GM06990 (cell line): ENCODE results near the gene CT45A6.
"Not testable (repeated sequence)": the region's sequence is repeated elsewhere in the genome, so short reads cannot be mapped to it uniquely, and the experiment has no call there.

Source experiments
- DNase-seq: peaks from one replicate; pipeline ENCODE4 v3.0.0-alpha.2; 2011; ENCODE audit not compliant: insufficient read length; ENCODE audit errors: extremely low read depth
- H3K27me3 ChIP-seq: replicated peaks from 2 replicates; pipeline ENCODE4 v1.6.0; 2011; ENCODE audit warnings: low read length; ENCODE audit not compliant: control insufficient read depth, insufficient read depth
- H3K36me3 ChIP-seq: 2 replicates; pipeline ENCODE4 v1.5.1; 2011; ENCODE audit warnings: low read length; ENCODE audit not compliant: control insufficient read depth, insufficient read depth
- H3K4me3 ChIP-seq: replicated peaks from 2 replicates; pipeline ENCODE4 v1.5.1; 2011; ENCODE audit warnings: low read depth, mild to moderate bottlenecking, control low read depth, low read length

Gene CT45A6

GRCh38 chrX:135802687-135803086, at the start of gene CT45A6:
Gene CT45A6 (minus strand): TSS chrX:135802787. CDS start chrX:135798993, 3,794 bp downstream.
- not testable (repeated sequence) for H3K36me3 ChIP-seq, H3K4me3 ChIP-seq, DNase-seq, H3K27me3 ChIP-seq

DNA sequence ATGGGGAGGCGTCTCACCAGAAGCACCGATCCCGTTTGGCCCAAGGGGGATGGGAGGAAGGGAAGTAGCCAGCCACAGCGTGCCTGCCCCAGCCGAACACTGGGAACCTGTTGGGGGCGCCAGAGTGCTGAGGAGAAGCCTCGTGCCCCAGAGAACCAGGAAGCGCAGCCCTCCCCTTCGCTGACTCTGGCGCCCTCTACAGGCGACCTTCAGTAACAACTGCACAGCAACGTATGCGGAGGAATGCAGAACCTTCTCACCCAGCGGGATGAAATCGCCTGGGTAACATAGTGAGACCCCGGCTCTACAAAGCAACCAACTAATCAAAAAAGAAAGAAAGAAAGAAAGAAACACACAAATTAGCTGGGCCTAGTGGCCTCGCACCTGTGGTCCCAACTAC, 34.6 kb upstream of the CT45A6 start, which contains the start of gene CT45A7:
Gene CT45A7 (minus strand): TSS at position 101 of the 400 bp plus-strand sequence. CDS start 3,747 bp downstream, outside the sequence.
- H3K27me3 ChIP-seq, DNase-seq, H3K36me3 ChIP-seq, H3K4me3 ChIP-seq: not testable (repeated sequence)

GRCh38 chrX:135819912-135820311, 17.3 kb upstream of the CT45A6 start, which contains the start of gene CT45A2:
Gene CT45A2 (minus strand): TSS chrX:135820012. CDS start chrX:135816265, 3,747 bp downstream.
- not testable (repeated sequence) for H3K4me3 ChIP-seq, H3K36me3 ChIP-seq, H3K27me3 ChIP-seq, DNase-seq

GRCh38 chrX:135785403-135785802, 17.2 kb downstream of the CT45A6 start, which contains the start of gene CT45A5:
Gene CT45A5 (minus strand): TSS chrX:135785503. CDS start chrX:135781729, 3,774 bp downstream.
- DNase-seq, H3K27me3 ChIP-seq, H3K4me3 ChIP-seq, H3K36me3 ChIP-seq: not testable (repeated sequence)

DNA sequence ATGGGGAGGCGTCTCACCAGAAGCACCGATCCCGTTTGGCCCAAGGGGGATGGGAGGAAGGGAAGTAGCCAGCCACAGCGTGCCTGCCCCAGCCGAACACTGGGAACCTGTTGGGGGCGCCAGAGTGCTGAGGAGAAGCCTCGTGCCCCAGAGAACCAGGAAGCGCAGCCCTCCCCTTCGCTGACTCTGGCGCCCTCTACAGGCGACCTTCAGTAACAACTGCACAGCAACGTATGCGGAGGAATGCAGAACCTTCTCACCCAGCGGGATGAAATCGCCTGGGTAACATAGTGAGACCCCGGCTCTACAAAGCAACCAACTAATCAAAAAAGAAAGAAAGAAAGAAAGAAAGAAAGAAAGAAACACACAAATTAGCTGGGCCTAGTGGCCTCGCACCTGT, 34.5 kb downstream of the CT45A6 start, which contains the start of gene CT45A3:
Gene CT45A3 (minus strand): TSS at position 101 of the 400 bp plus-strand sequence. CDS start 3,747 bp downstream, outside the sequence.
- H3K4me3 ChIP-seq, H3K36me3 ChIP-seq, H3K27me3 ChIP-seq, DNase-seq: not testable (repeated sequence)

DNA sequence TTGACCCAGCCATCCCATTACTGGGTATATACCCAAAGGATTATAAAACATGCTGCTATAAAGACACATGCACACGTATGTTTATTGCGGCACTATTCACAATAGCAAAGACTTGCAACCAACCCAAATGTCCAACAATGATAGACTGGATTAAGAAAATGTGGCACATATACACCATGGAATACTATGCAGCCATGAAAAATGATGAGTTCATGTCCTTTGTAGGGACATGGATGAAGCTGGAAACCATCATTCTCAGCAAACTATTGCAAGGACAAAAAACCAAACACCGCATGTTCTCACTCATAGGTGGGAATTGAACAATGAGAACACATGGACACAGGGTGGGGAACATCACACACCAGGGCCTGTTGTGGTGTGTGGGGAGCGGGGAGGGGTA, 57.8 kb downstream of the CT45A6 start:
- DNase-seq, H3K36me3 ChIP-seq, H3K27me3 ChIP-seq, H3K4me3 ChIP-seq: not testable (repeated sequence)
